Activated naive CD4-positive, alpha-beta T cell treated with anti-CD3 and anti-CD28 coated beads, Interleukin-2, amount 50 U/mL, for 16 hours (primary cell): ENCODE data around the gene JARID2.

Experiments
- DNase-seq: peaks from one replicate; pipeline ENCODE4 v3.0.0-alpha.2; 2020

JARID2 gene

GRCh38 chr6:15338476-15338875 is 92.6 kb downstream of the JARID2 start:
- DNase-seq = no peak

GRCh38 chr6:15339081-15339480 is 93.2 kb downstream of the JARID2 start:
- no peak for DNase-seq

GRCh38 chr6:15340105-15340601 is 94.3 kb downstream of the JARID2 start:
- DNase-seq = no peak

GRCh38 chr6:15340775-15341174 is 94.9 kb downstream of the JARID2 start:
- no peak for DNase-seq

GRCh38 chr6:15341311-15342001 is 95.6 kb downstream of the JARID2 start:
- no peak for DNase-seq

- DNase-seq = no peak
These were observed 96.2 kb downstream of the JARID2 start for GRCh38 chr6:15342114-15342513.

GRCh38 chr6:15343490-15344191 is 97.8 kb downstream of the JARID2 start:
- no peak for DNase-seq

GRCh38 chr6:15344192-15344519 is 98.3 kb downstream of the JARID2 start:
- no peak for DNase-seq

- DNase-seq = no peak
These were observed 99.0 kb downstream of the JARID2 start for GRCh38 chr6:15344831-15345230.

- DNase-seq = no peak
These were observed 100.4 kb downstream of the JARID2 start for GRCh38 chr6:15346315-15346714.

GRCh38 chr6:15348528-15348927 is 102.7 kb downstream of the JARID2 start:
- DNase-seq = no peak

GRCh38 chr6:15349379-15349778 is 103.5 kb downstream of the JARID2 start:
- no peak for DNase-seq

- DNase-seq = no peak
These were observed 104.7 kb downstream of the JARID2 start for GRCh38 chr6:15350386-15351083.

GRCh38 chr6:15351631-15352030 is 105.8 kb downstream of the JARID2 start:
- DNase-seq = no peak

GRCh38 chr6:15352220-15352619 is 106.4 kb downstream of the JARID2 start:
- no peak for DNase-seq

- DNase-seq = no peak
These were observed 107.0 kb downstream of the JARID2 start for GRCh38 chr6:15352845-15353244.

GRCh38 chr6:15355683-15356099 is 109.8 kb downstream of the JARID2 start:
- DNase-seq = no peak

GRCh38 chr6:15356179-15356578 is 110.3 kb downstream of the JARID2 start:
- DNase-seq = no peak

- no peak for DNase-seq
These were observed 111.1 kb downstream of the JARID2 start for GRCh38 chr6:15356937-15357336.

- no peak for DNase-seq
These were observed 111.9 kb downstream of the JARID2 start for GRCh38 chr6:15357782-15358181.

- DNase-seq = no peak
These were observed 112.9 kb downstream of the JARID2 start for GRCh38 chr6:15358579-15359327.

GRCh38 chr6:15359335-15359862 is 113.5 kb downstream of the JARID2 start:
- no peak for DNase-seq

- no peak for DNase-seq
These were observed 114.4 kb downstream of the JARID2 start for GRCh38 chr6:15360300-15360699.
